ENCODE measurements around the gene GSTM5. TPM values are rescaled to one million over a fixed set of nuclear protein-coding genes. Genes with fewer than 3 reads are reported as not detected.

The GSTM5 gene
- total and polyA plus RNA-seq, 2 of the 13 experiments (the other 11 are each of a cell fraction or from before 2014, with no cell fraction given) = not detected

GRCh38 chr1:109739738-109740614 lies 27.9 kb downstream of the GSTM5 start (continued):
- TF ChIP-seq SRF (IDR thresholded peaks at IDR 0.05; ENCODE audit: low read depth, low read length) (no peak), RXRB (CRISPR knock-in tag; IDR thresholded peaks at IDR 0.05; ENCODE audit: borderline replicate concordance) (no peak), SRSF1 (optimal IDR thresholded peaks at IDR 0.05; ENCODE audit: low read depth, low read length) (no peak), ZNF709 (CRISPR knock-in tag; IDR thresholded peaks at IDR 0.05) (peak; percentile 78; the same call in 1 of the 2 replicates), SP2 (CRISPR knock-in tag; IDR thresholded peaks at IDR 0.05) (no peak), LCORL (IDR thresholded peaks at IDR 0.05) (no peak), LCORL (CRISPR knock-in tag; IDR thresholded peaks at IDR 0.05) (peak; percentile 67; the same call in 1 of the 2 replicates), ZNF782 (CRISPR knock-in tag; IDR thresholded peaks at IDR 0.05; ENCODE audit: borderline replicate concordance) (no peak), ZSCAN5A (CRISPR knock-in tag; IDR thresholded peaks at IDR 0.05; ENCODE audit: borderline replicate concordance) (peak; percentile 71; the same call in 1 of the 2 replicates), ZNF75D (CRISPR knock-in tag; IDR thresholded peaks at IDR 0.05; ENCODE audit: borderline replicate concordance) (no peak), SP5 (CRISPR knock-in tag; IDR thresholded peaks at IDR 0.05; ENCODE audit: borderline replicate concordance, low read depth) (peak; percentile 66), ZNF431 (CRISPR knock-in tag; IDR thresholded peaks at IDR 0.05; ENCODE audit: borderline replicate concordance, low read depth) (no peak), KDM2A (CRISPR knock-in tag; IDR thresholded peaks at IDR 0.05; ENCODE audit: borderline replicate concordance, low read depth) (peak; percentile 63; the same call in 1 of the 2 replicates), DBP (CRISPR knock-in tag; IDR thresholded peaks at IDR 0.05; ENCODE audit: not compliant biosample characterization) (no peak), EEA1 (CRISPR knock-in tag; IDR thresholded peaks at IDR 0.05; ENCODE audit: borderline replicate concordance) (no peak; the same call in 1 of the 2 replicates), MTF1 (CRISPR knock-in tag; IDR thresholded peaks at IDR 0.05) (no peak), MED1 (CRISPR knock-in tag; IDR thresholded peaks at IDR 0.05) (0 out of 2 replicates have a peak, but pooled peaks have one; percentile 16), AGO1 (IDR thresholded peaks at IDR 0.05; ENCODE audit: low read depth, low read length, poor library complexity, severe bottlenecking) (no peak), NFIC (IDR thresholded peaks at IDR 0.05; ENCODE audit: low read length) (no peak), ZNF180 (CRISPR knock-in tag; IDR thresholded peaks at IDR 0.05; ENCODE audit: borderline replicate concordance, low read depth) (no peak), SOX5 (CRISPR knock-in tag; IDR thresholded peaks at IDR 0.05; ENCODE audit: borderline replicate concordance) (no peak)
- TF ChIP-seq, protein P1, sequence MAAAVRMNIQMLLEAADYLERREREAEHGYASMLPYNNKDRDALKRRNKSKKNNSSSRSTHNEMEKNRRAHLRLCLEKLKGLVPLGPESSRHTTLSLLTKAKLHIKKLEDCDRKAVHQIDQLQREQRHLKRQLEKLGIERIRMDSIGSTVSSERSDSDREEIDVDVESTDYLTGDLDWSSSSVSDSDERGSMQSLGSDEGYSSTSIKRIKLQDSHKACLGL (CRISPR knock-in tag; IDR thresholded peaks at IDR 0.05) = peak; percentile 57; the same call in 1 of the 2 replicates
- TF ChIP-seq, protein P2, sequence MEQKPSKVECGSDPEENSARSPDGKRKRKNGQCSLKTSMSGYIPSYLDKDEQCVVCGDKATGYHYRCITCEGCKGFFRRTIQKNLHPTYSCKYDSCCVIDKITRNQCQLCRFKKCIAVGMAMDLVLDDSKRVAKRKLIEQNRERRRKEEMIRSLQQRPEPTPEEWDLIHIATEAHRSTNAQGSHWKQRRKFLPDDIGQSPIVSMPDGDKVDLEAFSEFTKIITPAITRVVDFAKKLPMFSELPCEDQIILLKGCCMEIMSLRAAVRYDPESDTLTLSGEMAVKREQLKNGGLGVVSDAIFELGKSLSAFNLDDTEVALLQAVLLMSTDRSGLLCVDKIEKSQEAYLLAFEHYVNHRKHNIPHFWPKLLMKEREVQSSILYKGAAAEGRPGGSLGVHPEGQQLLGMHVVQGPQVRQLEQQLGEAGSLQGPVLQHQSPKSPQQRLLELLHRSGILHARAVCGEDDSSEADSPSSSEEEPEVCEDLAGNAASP (CRISPR knock-in tag; IDR thresholded peaks at IDR 0.05; ENCODE audit: borderline replicate concordance) = no peak
- TF ChIP-seq, protein P3, sequence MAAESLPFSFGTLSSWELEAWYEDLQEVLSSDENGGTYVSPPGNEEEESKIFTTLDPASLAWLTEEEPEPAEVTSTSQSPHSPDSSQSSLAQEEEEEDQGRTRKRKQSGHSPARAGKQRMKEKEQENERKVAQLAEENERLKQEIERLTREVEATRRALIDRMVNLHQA (CRISPR knock-in tag; IDR thresholded peaks at IDR 0.05) = no peak

Data from HepG2 (cell line).